Activated gamma-delta T cell (primary cell): ENCODE data around the gene GINM1.

ENCODE experiments used
- DNase-seq: peaks from one replicate; lab custom pipeline; 2025; lab: John Stamatoyannopoulos, UW
- total RNA-seq, 2 donors: gene quantifications; one replicate each; lab custom pipeline; 2026; lab: John Stamatoyannopoulos, UW

GINM1 gene
- 30.7 to 35.9 reads per million in 2 donors for total RNA-seq

GRCh38 chr6:149565527-149566409, at the start of gene GINM1:
TSS of gene GINM1 (plus strand) at chr6:149566375. CDS start at chr6:149566415, 40 bp downstream.
- peak; percentile 91 for DNase-seq

DNA sequence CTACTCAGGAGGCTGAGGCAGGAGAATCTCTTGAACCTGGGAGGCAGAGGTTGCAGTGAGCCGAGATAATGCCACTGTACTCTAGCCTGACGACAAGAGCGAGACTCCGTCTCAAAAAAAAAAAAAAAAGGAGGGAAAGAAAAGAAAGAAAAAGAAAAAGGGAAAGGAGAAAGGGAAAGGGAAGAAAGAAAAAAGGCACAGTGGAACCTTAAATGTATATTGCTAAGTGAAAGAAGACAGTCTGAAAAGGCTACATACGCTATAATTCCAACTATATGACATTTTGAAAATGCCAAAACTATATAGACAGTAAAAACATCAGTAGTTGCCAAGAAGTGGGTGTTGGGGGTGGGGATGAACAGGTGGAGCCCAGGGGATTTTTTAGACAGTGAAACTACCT, 36.5 kb upstream of the GINM1 start:
- DNase-seq, result no peak

- no peak for DNase-seq
Observed at GRCh38 chr6:149534742-149535141, 31.4 kb upstream of the GINM1 start.

DNA sequence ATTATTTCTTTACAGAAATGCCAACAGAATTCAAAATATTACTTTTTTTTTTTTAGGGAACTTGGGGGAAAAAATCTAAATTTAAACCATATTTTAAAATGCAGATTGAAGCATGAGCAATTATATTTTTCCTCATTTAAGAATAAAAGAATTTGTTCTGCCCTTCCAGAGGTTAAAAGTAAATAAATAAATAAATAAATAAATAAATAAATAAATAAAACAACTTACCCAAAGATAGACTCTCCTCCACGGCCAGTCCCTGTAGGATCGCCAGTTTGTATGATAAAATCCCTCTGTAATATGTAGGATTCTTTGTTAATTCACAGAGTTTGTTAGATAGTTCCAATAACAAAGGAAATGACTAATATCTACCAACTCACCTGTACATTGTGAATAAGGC, 25.0 kb upstream of the GINM1 start:
- no peak for DNase-seq

DNA sequence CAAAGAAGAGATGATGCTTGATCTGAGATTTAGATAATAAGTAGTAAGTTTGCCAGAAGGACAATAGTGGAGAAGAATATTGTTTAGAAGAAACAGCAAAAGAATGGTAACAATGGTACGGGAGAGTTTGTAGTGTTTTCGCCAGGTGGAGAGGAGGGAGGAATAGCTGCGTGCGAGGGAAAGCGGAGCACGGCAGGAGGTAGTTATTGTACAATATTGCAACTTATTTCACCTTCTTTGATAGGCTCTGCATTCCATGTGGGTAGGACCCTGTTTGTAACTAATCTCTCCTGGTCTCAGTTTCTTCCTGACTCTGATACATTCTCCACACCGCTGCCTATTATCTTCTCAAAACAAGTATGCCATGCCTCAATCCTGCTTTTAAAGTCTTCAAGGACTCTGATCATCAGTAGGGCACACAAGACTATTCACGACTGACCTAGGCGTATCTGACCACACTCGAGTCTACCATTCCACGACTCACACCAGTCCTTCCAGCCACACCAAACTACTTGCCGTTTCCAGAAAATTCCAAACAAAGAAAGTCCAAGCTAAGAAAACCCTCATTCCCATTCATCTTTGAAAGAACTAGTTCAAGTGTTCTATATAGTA, 21.4 kb upstream of the GINM1 start:
- DNase-seq, result no peak

- DNase-seq, result no peak
Observed at GRCh38 chr6:149545258-149545753, 20.9 kb upstream of the GINM1 start.

GRCh38 chr6:149545754-149546471, 20.3 kb upstream of the GINM1 start, which contains the start of gene PPIL4:
TSS of gene PPIL4 (minus strand) at chr6:149546043. CDS start at chr6:149546005, 38 bp downstream.
- peak; percentile 95 for DNase-seq

- no peak for DNase-seq
Observed at GRCh38 chr6:149551920-149552319, 14.3 kb upstream of the GINM1 start.

DNA sequence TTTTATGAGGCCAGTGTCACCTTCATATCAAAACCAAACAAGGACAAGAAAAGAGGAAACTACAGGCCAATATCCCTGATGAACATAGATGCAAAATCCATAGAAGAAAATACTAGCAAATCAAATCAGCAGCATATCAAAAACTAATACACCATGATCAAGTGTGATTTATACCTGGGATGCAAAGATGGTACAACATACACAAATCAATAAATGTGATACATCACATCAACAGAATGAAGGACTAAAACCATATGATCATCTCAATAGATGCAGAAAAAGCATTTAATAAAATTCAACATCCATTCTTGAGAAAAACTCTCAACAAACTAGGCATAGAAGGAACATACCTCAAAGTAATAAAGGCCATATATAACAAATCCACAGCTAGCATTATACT, 8.1 kb upstream of the GINM1 start:
- DNase-seq, result no peak

DNA sequence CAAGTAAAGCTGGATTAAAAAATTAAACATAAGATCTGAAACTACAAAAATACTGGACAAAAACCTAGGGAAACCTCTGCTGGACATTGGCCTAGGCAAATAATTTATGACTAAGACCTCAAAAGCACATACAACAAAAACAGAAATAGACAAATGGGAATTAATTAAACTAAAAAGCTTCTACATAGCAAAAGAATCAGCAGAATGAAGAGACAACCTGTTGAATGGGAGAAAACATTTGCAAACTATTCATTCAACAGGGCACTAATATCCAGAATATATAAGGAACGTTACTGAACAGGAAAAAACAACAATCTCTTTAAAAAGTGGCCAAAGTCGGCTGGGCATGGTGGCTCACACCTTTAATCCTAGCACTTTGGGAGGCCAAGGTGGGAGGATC, 6.8 kb upstream of the GINM1 start:
- no peak for DNase-seq

GRCh38 chr6:149560736-149561135, 5.4 kb upstream of the GINM1 start:
- DNase-seq, result no peak

DNA sequence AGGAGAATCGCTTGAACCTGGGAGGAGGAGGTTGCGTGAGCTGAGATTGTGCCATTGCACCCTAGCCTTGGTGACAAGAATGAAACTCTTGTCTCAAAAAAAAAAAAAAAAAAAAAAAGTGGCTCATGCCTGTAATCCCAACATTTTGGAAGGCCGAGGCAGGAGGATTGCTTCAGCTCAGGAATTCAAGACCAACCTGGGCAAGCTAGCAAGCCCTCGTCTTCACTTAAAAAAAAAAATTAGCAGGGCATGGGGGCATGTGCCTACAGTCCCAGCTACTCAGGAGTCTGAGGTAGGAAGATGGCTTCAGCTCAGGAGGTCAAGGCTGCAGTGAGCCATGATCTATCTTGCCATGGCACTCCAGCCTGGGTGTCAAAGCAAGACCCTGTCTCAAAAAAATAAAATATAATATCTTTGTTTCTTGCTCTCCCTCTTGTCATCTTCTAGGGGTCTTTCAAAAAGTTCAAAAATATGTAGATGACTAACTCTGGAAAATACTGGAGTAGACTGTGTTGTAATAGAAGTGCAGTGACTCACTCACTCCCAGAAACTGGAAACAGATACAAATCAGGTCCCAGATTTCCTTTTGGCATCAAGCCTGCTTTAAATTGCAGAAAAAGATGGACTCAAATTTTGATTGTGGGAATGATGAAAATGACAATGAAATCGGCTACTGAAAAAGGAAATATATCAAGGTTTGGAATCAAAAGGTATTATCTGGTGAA, 2.8 kb upstream of the GINM1 start:
- DNase-seq, result no peak

GRCh38 chr6:149563928-149564325, 2.2 kb upstream of the GINM1 start:
- no peak for DNase-seq

- peak; percentile 46 for DNase-seq
Observed at GRCh38 chr6:149566410-149567193, 427 bp downstream of the GINM1 start.

GRCh38 chr6:149567194-149567586, 1.0 kb downstream of the GINM1 start:
- DNase-seq, result no peak

- DNase-seq, result no peak
Observed at GRCh38 chr6:149567945-149568585, 1.9 kb downstream of the GINM1 start.

DNA sequence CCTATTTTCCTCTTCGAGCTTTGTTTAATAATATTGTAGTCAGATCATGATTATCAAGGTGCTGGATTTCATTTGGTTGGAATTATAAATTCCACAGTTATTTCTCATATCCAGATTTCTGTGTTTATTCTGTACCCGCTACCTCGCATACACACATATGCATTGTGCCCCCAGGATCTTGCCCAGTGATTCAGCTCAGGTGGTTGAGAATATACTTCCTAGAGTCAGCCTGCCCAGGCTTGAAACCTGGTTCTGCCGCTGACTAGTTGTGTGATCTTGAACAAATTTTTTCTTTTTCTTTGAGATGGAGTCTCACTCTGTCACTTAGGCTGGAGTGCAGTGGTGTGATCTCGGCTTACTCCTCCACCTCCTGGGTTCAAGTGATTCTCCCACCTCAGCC, 14.7 kb downstream of the GINM1 start:
- no peak for DNase-seq

DNA sequence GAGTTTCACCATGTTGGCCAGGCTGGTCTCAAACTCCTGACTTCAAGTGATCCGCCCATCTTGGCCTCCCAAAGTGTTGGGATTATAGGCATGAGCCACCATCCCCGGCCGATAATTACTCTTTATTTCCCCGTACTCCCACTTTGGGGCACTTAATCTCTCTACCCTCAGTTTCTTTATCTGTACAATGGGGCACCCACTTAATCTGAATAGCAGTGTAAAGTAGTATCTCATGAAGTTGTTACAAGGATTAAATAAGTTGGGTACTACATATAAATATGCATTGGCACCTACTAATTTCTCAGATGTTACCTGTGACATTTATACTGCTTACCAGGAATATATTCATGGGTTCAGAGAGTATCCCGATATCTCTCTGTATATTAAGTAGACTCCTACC, 15.2 kb downstream of the GINM1 start:
- DNase-seq, result no peak

DNA sequence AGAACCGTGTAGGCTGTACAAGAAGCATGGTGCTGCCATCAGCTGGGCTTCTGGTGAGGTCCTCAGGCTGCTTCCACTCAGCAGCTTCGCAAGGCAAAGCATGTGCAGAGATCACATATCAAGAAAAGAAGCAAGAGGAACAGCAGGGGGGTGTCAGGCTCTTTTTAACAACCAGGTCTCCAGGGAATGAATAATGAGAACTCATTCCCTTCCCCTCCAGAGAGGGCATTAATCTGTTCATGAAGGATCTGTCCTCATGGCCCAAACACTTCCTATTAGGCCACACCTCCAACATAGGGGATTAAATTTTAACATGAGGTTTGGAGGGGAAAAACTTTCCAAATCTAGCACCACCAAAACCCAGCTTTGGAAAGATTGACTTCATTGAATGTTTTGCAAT, 20.0 kb downstream of the GINM1 start:
- DNase-seq, result no peak

DNA sequence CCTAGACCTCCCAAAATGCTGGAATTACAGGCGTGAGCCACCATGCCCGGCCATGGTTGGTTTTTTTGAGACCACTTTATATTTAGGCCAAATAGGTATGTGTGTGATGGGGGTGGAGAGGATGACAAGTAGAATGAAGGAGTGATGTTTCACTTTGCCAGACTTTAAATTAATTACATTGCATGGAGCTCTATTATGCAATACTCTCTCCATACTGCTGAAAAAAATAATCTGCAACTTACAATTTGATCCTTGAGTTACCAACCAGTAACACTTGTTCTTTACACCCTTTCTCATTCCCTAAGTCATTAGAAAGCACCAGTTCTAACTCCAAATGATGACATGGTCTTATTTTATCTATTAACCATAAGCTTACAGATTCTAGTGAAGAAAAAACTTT, 26.8 kb downstream of the GINM1 start:
- DNase-seq, result no peak
